Endothelial cell of umbilical vein (primary cell): ENCODE measurements around the gene CAV2. TPM values are rescaled to one million over a fixed set of nuclear protein-coding genes. Genes with fewer than 3 reads are reported as not detected.

ENCODE experiments used
- BruUV-seq: library from RNA; stranded (reverse); fragments of 400-500 nt; replicated peaks from 2 replicates; lab custom pipeline; 2021; lab: Mats Ljungman, UMichigan
- CTCF ChIA-PET: fragments of 300-600, 350-600 bp; sonication (Branson Sonifier 250); formaldehyde crosslinking; loops from one replicate; lab custom pipeline; 2021; ENCODE audit warnings: antibody characterized with exemption, inconsistent platforms; lab: Charles Lee
- POLR2A ChIA-PET: fragments of 300-600, 350-600 bp; sonication (Branson Sonifier 250); formaldehyde crosslinking; loops from one replicate; lab custom pipeline; 2021; ENCODE audit warnings: antibody characterized with exemption, inconsistent platforms; lab: Charles Lee
- DNase-seq: peaks from one replicate; pipeline ENCODE4 v3.0.0-alpha.2; 2011; ENCODE audit warnings: low read depth, low spot score
- FAIRE-seq: peaks from 2 replicates; lab custom pipeline; 2011; peaks lifted over from hg19 to GRCh38; lab: Jason Lieb, UNC
- H2AFZ ChIP-seq: 2 replicates; pipeline ENCODE4 v1.6.0; 2012; ENCODE audit warnings: low read depth, low read length, control low read depth, inconsistent platforms
- H3K27ac ChIP-seq: 2 replicates; pipeline ENCODE4 v1.5.1; 2011; ENCODE audit warnings: low read depth, mild to moderate bottlenecking, control low read depth, low read length, moderate library complexity; ENCODE audit not compliant: insufficient read depth
- H3K27me3 ChIP-seq, 2 experiments: 2 replicates each; pipeline versions ENCODE4 v1.6.0 to v1.6.1; 2011; ENCODE audit warnings: low read length in 2 of 2, mixed read lengths in 1 of 2; ENCODE audit not compliant: control insufficient read depth in 2 of 2, insufficient read depth in 2 of 2
- H3K36me3 ChIP-seq, 2 experiments: 2 replicates in 1 of 2; 3 replicates in 1 of 2; pipeline ENCODE4 v1.5.1; 2011; ENCODE audit warnings: low read length in 2 of 2, mild to moderate bottlenecking in 1 of 2, moderate library complexity in 1 of 2; ENCODE audit not compliant: control insufficient read depth in 2 of 2, insufficient read depth in 2 of 2; ENCODE audit errors: extremely low read depth in 1 of 2
- H3K4me1 ChIP-seq: 3 replicates; pipeline ENCODE4 v1.5.1; 2011; ENCODE audit warnings: mild to moderate bottlenecking, low read length; ENCODE audit not compliant: control insufficient read depth, insufficient read depth; ENCODE audit errors: extremely low read depth
- H3K4me2 ChIP-seq: 2 replicates; pipeline ENCODE4 v1.6.1; 2011; ENCODE audit warnings: low read length, control low read depth, mixed read lengths; ENCODE audit not compliant: insufficient read depth
- H3K4me3 ChIP-seq, 3 experiments: fragments of 200-600 bp in 1 of 3; sonication (generic), shearing (Covaris generic) in 1 of 3; replicated peaks in 1 of 3; 2 replicates each; pipeline ENCODE4 v1.5.1; 2011 to 2016; ENCODE audit warnings: control low read depth in 3 of 3, low read length in 3 of 3, mild to moderate bottlenecking in 2 of 3, inconsistent platforms in 1 of 3, low read depth in 1 of 3, moderate library complexity in 1 of 3; ENCODE audit not compliant: insufficient read depth in 1 of 3
- H3K79me2 ChIP-seq: 2 replicates; pipeline ENCODE4 v1.6.0; 2012; ENCODE audit warnings: low read length, inconsistent platforms; ENCODE audit not compliant: control insufficient read depth, insufficient read depth
- H3K9ac ChIP-seq: replicated peaks from 2 replicates; pipeline ENCODE3; 2011; ENCODE audit warnings: low read length, control low read depth; ENCODE audit not compliant: insufficient read depth; ENCODE audit errors: extremely low read depth
- H3K9me1 ChIP-seq: replicated peaks from 3 replicates; pipeline ENCODE4 v1.6.0; 2011; ENCODE audit warnings: mild to moderate bottlenecking, low read length; ENCODE audit not compliant: control insufficient read depth, insufficient read depth; ENCODE audit errors: extremely low read depth
- H3K9me3 ChIP-seq: replicated peaks from 2 replicates; pipeline ENCODE4 v1.5.1; 2012; ENCODE audit warnings: low read length, inconsistent platforms; ENCODE audit not compliant: control insufficient read depth, insufficient read depth
- H4K20me1 ChIP-seq: replicated peaks from 2 replicates; pipeline ENCODE3; 2011; ENCODE audit warnings: mild to moderate bottlenecking, low read length; ENCODE audit not compliant: control insufficient read depth, insufficient read depth; ENCODE audit errors: extremely low read depth
- CTCF ChIP-seq, 2 donors: IDR thresholded peaks; 1 replicate in 1 of 2; 2 replicates in 1 of 2; pipeline ENCODE4 v1.5.1; 2011; ENCODE audit warnings: low read length in 2 of 2, mild to moderate bottlenecking in 2 of 2, moderate library complexity in 2 of 2, control low read depth in 1 of 2, inconsistent platforms in 1 of 2, low read depth in 1 of 2; ENCODE audit not compliant: insufficient read depth in 1 of 2; ENCODE audit errors: extremely low read depth in 1 of 2
- EZH2 ChIP-seq: IDR thresholded peaks from 2 replicates; pipeline ENCODE4 v1.6.1; 2012; ENCODE audit warnings: borderline replicate concordance, low read depth, mild to moderate bottlenecking, moderate library complexity, low read length, inconsistent platforms; ENCODE audit not compliant: severe bottlenecking
- FOS ChIP-seq: IDR thresholded peaks from 2 replicates; pipeline ENCODE4 v1.6.1; 2011; ENCODE audit warnings: mild to moderate bottlenecking, low read length, moderate library complexity, borderline replicate concordance; ENCODE audit not compliant: insufficient read depth
- MAX ChIP-seq: IDR thresholded peaks from 2 replicates; pipeline ENCODE4 v1.6.1; 2011; ENCODE audit not compliant: insufficient read depth, insufficient read length
- MYC ChIP-seq: IDR thresholded peaks from one replicate; pipeline ENCODE4 v1.6.1; 2011; ENCODE audit warnings: mild to moderate bottlenecking, low read depth, low read length
- dilution Hi-C: fragments of 300-500 bp; cut with MboI; formaldehyde crosslinking; loops from one replicate; pipeline ENCODE4 v1.15.0; 2019; ENCODE audit warnings: low sequenced_read_pairs; ENCODE audit not compliant: extremely low pct_ligation_motif_present
- intact Hi-C: fragments of 100-400 bp; cut with micrococcal nuclease; formaldehyde crosslinking; loops from one replicate; pipeline ENCODE4 v1.10.0; 2022
- polyA plus RNA-seq, 4 experiments: library from polyadenylated mRNA; depleted of rRNA in 3 of 4; stranded (reverse) in 3 of 4; unstranded in 1 of 4; fragments of >200 nt; gene quantifications; 2 replicates each; pipeline versions ENCODE4 v1.2.1 to v1.2.3, GENCODE V29; 2011 to 2012; ENCODE audit warnings: missing spikeins in 1 of 4
- total RNA-seq: library from RNA; stranded (reverse); gene quantifications from 2 replicates; pipeline ENCODE4 v1.2.3, GENCODE V29; 2021

CAV2 gene
- total and polyA plus RNA-seq, 2 donors (not counting 3 experiments of a cell fraction or from before 2014, with no cell fraction given) = 179 to 327 TPM

- Histone ChIP-seq H2AFZ (no peak overlapping the region), H3K27me3 (no peaks in the 10 kb centered on the region), H3K36me3 (peaks cover 10 to 19% of the 10 kb centered on the region in 2 experiments), H4K20me1 (peaks cover 9% of the 10 kb centered on the region), H3K4me2 (peak overlapping the region; percentile 79), H3K9me3 (no peaks in the 10 kb centered on the region), H3K27ac (peak overlapping the region; percentile 97), H3K4me1 (peaks cover 70% of the 10 kb centered on the region), H3K4me3 (peak overlapping the region; percentile 74 to 98 (median 90)), H3K9ac (peak overlapping the region; percentile 100), H3K79me2 (peaks cover 56% of the 10 kb centered on the region), H3K9me1 (no peaks in the 10 kb centered on the region)
- ChIA-PET CTCF (interaction anchor here (0.9 to 5.1 kb wide), 21 partner anchors 14 to 345 kb away, joined by 3 to 64 read pairs (median 8); partner anchors contain the start of gene CAV2), POLR2A (interaction anchor here (0.9 to 1.9 kb wide), 2 partner anchors 64 to 266 kb away, joined by 3 to 12 read pairs; no protein-coding TSS in a partner anchor)
- dilution Hi-C loops (no loop called here), intact Hi-C loops (loop anchor here (1.0 to 10.0 kb wide), 3 partner anchors 149 to 353 kb away; partner anchors contain the start of gene MET)
- DNase-seq (peak; percentile 35), FAIRE-seq (no peak)
- TSS peak; percentile 23 for BruUV-seq
- TF ChIP-seq EZH2 = no peak
- no peak for TF ChIP-seq MAX
- no peak for TF ChIP-seq CTCF (IDR thresholded peaks at IDR 0.05; ENCODE audit: extremely low read depth in 1 of 2, insufficient read depth in 1 of 2, low read depth in 1 of 2, low read length in 2 of 2)
- TF ChIP-seq FOS = no peak
- no peak for TF ChIP-seq MYC
These were observed 25.9 kb downstream of the CAV2 start for GRCh38 chr7:116525298-116525912.
